Liver (tissue), 9 donors: ENCODE data around the gene ZSCAN21. TPM values are rescaled to one million over a fixed set of nuclear protein-coding genes. Genes with fewer than 3 reads are reported as not detected.

ENCODE experiments used
- DNase-seq: peaks from one replicate; pipeline ENCODE4 v3.0.0-alpha.2; 2017; ENCODE audit warnings: low spot score
- H3K27ac ChIP-seq, 2 donors: one replicate each; pipeline ENCODE4 v1.7.0; 2013; ENCODE audit warnings: inconsistent platforms in 2 of 2, low read length in 2 of 2, control low read depth in 1 of 2, low read depth in 1 of 2, mild to moderate bottlenecking in 1 of 2
- H3K27me3 ChIP-seq, 4 donors: one replicate each; pipeline versions ENCODE4 v1.6.1 to v1.7.0; 2013; ENCODE audit warnings: low read length in 3 of 4, inconsistent platforms in 1 of 4, mild to moderate bottlenecking in 1 of 4, moderate library complexity in 1 of 4; ENCODE audit not compliant: control insufficient read depth in 4 of 4, insufficient read depth in 4 of 4
- H3K36me3 ChIP-seq, 4 donors: one replicate each; pipeline versions ENCODE4 v1.6.1 to v1.7.0; 2013; ENCODE audit warnings: low read length in 3 of 4, mild to moderate bottlenecking in 3 of 4, low read depth in 1 of 4, moderate library complexity in 1 of 4; ENCODE audit not compliant: control insufficient read depth in 4 of 4, insufficient read depth in 3 of 4
- H3K4me1 ChIP-seq, 4 donors: one replicate each; pipeline versions ENCODE4 v1.6.1 to v1.7.0; 2013; ENCODE audit warnings: low read length in 3 of 4, mild to moderate bottlenecking in 3 of 4, moderate library complexity in 1 of 4; ENCODE audit not compliant: control insufficient read depth in 4 of 4, insufficient read depth in 4 of 4
- H3K4me3 ChIP-seq, 3 donors: one replicate each; pipeline versions ENCODE4 v1.6.1 to v1.7.0; 2013; ENCODE audit warnings: low read length in 3 of 3, control low read depth in 1 of 3, low read depth in 1 of 3, mild to moderate bottlenecking in 1 of 3
- H3K9ac ChIP-seq, 2 donors: one replicate each; pipeline ENCODE4 v1.7.0; 2013; ENCODE audit warnings: low read length in 2 of 2, mild to moderate bottlenecking in 2 of 2, moderate library complexity in 2 of 2, control low read depth in 1 of 2, low read depth in 1 of 2
- H3K9me3 ChIP-seq, 4 donors: one replicate each; pipeline versions ENCODE4 v1.6.1 to v1.7.0; 2013; ENCODE audit warnings: low read length in 3 of 4; ENCODE audit not compliant: control insufficient read depth in 4 of 4
- ATF3 ChIP-seq: IDR thresholded peaks from 2 replicates; pipeline ENCODE4 v1.6.1; 2016; ENCODE audit warnings: antibody characterized with exemption
- CTCF ChIP-seq: fragments of 150-350 bp; IDR thresholded peaks from 2 replicates; pipeline ENCODE4 v1.5.1; 2017; ENCODE audit warnings: improper control_type of control experiment, low read depth, low read length; ENCODE audit not compliant: missing input control
- EGR1 ChIP-seq, 2 donors: IDR thresholded peaks; 2 replicates each; pipeline ENCODE4 v1.6.1; 2016 to 2018; ENCODE audit warnings: antibody characterized with exemption in 2 of 2, low read depth in 2 of 2
- FOXA1 ChIP-seq: IDR thresholded peaks from 2 replicates; pipeline ENCODE4 v1.6.1; 2016; ENCODE audit warnings: antibody characterized with exemption
- FOXA2 ChIP-seq: IDR thresholded peaks from 2 replicates; pipeline ENCODE4 v1.6.1; 2016; ENCODE audit warnings: antibody characterized with exemption
- GABPA ChIP-seq, 2 donors: IDR thresholded peaks in 1 of 2; conservative IDR thresholded peaks in 1 of 2; 2 replicates each; pipeline ENCODE4 v1.6.1; 2016; ENCODE audit warnings: antibody characterized with exemption in 2 of 2, mild to moderate bottlenecking in 1 of 2, moderate library complexity in 1 of 2
- HNF4A ChIP-seq, 2 donors: conservative IDR thresholded peaks; 2 replicates each; pipeline ENCODE4 v1.6.1; 2016; ENCODE audit warnings: antibody characterized with exemption in 2 of 2, mild to moderate bottlenecking in 2 of 2
- HNF4G ChIP-seq: IDR thresholded peaks from 2 replicates; pipeline ENCODE4 v1.6.1; 2016; ENCODE audit warnings: antibody characterized with exemption
- JUND ChIP-seq, 2 donors: IDR thresholded peaks; 2 replicates each; pipeline ENCODE4 v1.6.1; 2016; ENCODE audit warnings: antibody characterized with exemption in 2 of 2
- MAX ChIP-seq: IDR thresholded peaks from 2 replicates; pipeline ENCODE4 v1.6.1; 2016; ENCODE audit warnings: antibody characterized with exemption
- NR2F2 ChIP-seq: IDR thresholded peaks from 2 replicates; pipeline ENCODE4 v1.6.1; 2016; ENCODE audit warnings: antibody characterized with exemption
- RAD21 ChIP-seq, 2 donors: IDR thresholded peaks; 2 replicates each; pipeline ENCODE4 v1.6.1; 2016; ENCODE audit warnings: antibody characterized with exemption in 2 of 2, mild to moderate bottlenecking in 2 of 2
- REST ChIP-seq: IDR thresholded peaks from 2 replicates; pipeline ENCODE4 v1.6.1; 2016; ENCODE audit warnings: antibody characterized with exemption, mild to moderate bottlenecking
- RXRA ChIP-seq, 2 donors: IDR thresholded peaks; 2 replicates each; pipeline ENCODE4 v1.6.1; 2017 to 2018; ENCODE audit warnings: antibody characterized with exemption in 2 of 2, mild to moderate bottlenecking in 1 of 2
- SP1 ChIP-seq: IDR thresholded peaks from 2 replicates; pipeline ENCODE4 v1.6.1; 2018; ENCODE audit warnings: antibody characterized with exemption, mild to moderate bottlenecking
- TAF1 ChIP-seq: conservative IDR thresholded peaks from 2 replicates; pipeline ENCODE4 v1.6.1; 2016; ENCODE audit warnings: antibody characterized with exemption, mild to moderate bottlenecking
- YY1 ChIP-seq: IDR thresholded peaks from 2 replicates; pipeline ENCODE4 v1.6.1; 2016; ENCODE audit warnings: antibody characterized with exemption, mild to moderate bottlenecking
- ZBTB33 ChIP-seq: IDR thresholded peaks from 2 replicates; pipeline ENCODE4 v1.6.1; 2016; ENCODE audit warnings: antibody characterized with exemption
- WGBS: extraction: QIAGEN DNeasy Blood & Tissue Kit; methylation state at CpG from one replicate; pipeline ENCODE4 v1.1.7; 2013; 5-methylcytosine and 5-hydroxymethylcytosine counted together
- polyA plus RNA-seq, 2 donors: library from polyadenylated mRNA; stranded (reverse) in 1 of 2; unstranded in 1 of 2; fragments of 200-250 nt in 1 of 2; fragments of >200 nt in 1 of 2; fragmentation: Nextera tagmentation in 1 of 2; extraction: Ambion mirVana in 1 of 2; gene quantifications; one replicate each; pipeline versions ENCODE4 v1.2.1 to v1.2.3, GENCODE V29; 2013 to 2015
- total RNA-seq, 2 donors: library from RNA; depleted of rRNA; stranded (reverse); fragments of >200 nt; gene quantifications; one replicate each; pipeline ENCODE4 v1.2.3, GENCODE V29; 2014
- donor health status: healthy.
- donor health status: healthy.
- donor health status: healthy.
- donor health status: healthy.
- donor health status: healthy.

The ZSCAN21 gene
- total and polyA plus RNA-seq, 4 donors = 4.6 to 8.6 (median 6.9) TPM

- TF ChIP-seq ZBTB33 = no peak
- TF ChIP-seq NR2F2 = peak; percentile 46
- TF ChIP-seq RAD21 (IDR thresholded peaks at IDR 0.05) = peak in 1 of 2 donors; percentile 39
- TF ChIP-seq MAX = peak; percentile 95
- TF ChIP-seq FOXA2 = peak; percentile 47
- peak; percentile 88 for TF ChIP-seq YY1
- peak; percentile 67 for TF ChIP-seq SP1
These were observed 50.9 kb downstream of the ZSCAN21 start (continued) for GRCh38 chr7:100100420-100101015.

GRCh38 chr7:100101016-100101862 lies 51.7 kb downstream of the ZSCAN21 start, which contains the start of the genes AP4M1 and MCM7:
Gene AP4M1, plus strand, starts transcription at chr7:100101643. Its CDS starts 72 bp downstream, at chr7:100101715.
Gene MCM7, minus strand, starts transcription at chr7:100101397. Its CDS starts 103 bp downstream, at chr7:100101294.
- Histone ChIP-seq H3K4me1 (peaks cover 0 to 20% (median 14%) of the 10 kb centered on the region in 4 donors), H3K4me3 (peak within 1 kb of the TSS; percentile 81 to 87 (median 82)), H3K9me3 (no peaks in the 10 kb centered on the region), H3K27me3 (no peaks in the 10 kb centered on the region), H3K9ac (peak within 1 kb of the TSS; percentile 64 to 89), H3K36me3 (peaks cover 11 to 39% (median 26%) of the 10 kb centered on the region in 4 donors), H3K27ac (peak within 1 kb of the TSS; percentile 90 to 94)
- peak; percentile 98 for DNase-seq
- TF ChIP-seq RXRA (IDR thresholded peaks at IDR 0.05) (peak in 1 of 2 donors; percentile 4), CTCF (no peak), HNF4G (no peak), ZBTB33 (no peak), EGR1 (IDR thresholded peaks at IDR 0.05; ENCODE audit: low read depth in 2 of 2) (peak in 1 of 2 donors; percentile 48), SP1 (peak; percentile 75), REST (no peak), ATF3 (no peak), YY1 (peak; percentile 71), FOXA1 (no peak), GABPA (IDR thresholded peaks at IDR 0.05 in 1 of 2, conservative IDR thresholded peaks at IDR 0.05 in 1 of 2) (peak in 1 of 2 donors; percentile 84), NR2F2 (no peak), JUND (IDR thresholded peaks at IDR 0.05) (no peak), MAX (no peak), TAF1 (no peak), FOXA2 (no peak), RAD21 (IDR thresholded peaks at IDR 0.05) (no peak), HNF4A (conservative IDR thresholded peaks at IDR 0.05) (peak; percentile 18 to 38)
- WGBS = under 1% methylated on average over 80 of the region's 80 CpGs
